Neuron (in vitro differentiated cells): Measurements from ENCODE around the gene CYP27B1.
"Not testable (repeated sequence)": the region's sequence is repeated elsewhere in the genome, so short reads cannot be mapped to it uniquely, and the experiment has no call there.

Source experiments
- H2AFZ ChIP-seq: one replicate; pipeline ENCODE4 v1.6.1; 2013; ENCODE audit warnings: low read depth, mild to moderate bottlenecking, inconsistent platforms, low read length, moderate library complexity
- H3K27me3 ChIP-seq: one replicate; pipeline ENCODE4 v1.6.1; 2013; ENCODE audit warnings: low read length; ENCODE audit not compliant: insufficient read depth
- H3K36me3 ChIP-seq: one replicate; pipeline ENCODE4 v1.6.1; 2013; ENCODE audit warnings: low read length; ENCODE audit not compliant: insufficient read depth
- H3K4me1 ChIP-seq: one replicate; pipeline ENCODE4 v1.6.1; 2013; ENCODE audit warnings: low read length; ENCODE audit not compliant: insufficient read depth
- H3K4me3 ChIP-seq: 2 replicates; pipeline ENCODE4 v1.5.1; 2013; ENCODE audit warnings: mild to moderate bottlenecking, low read length, moderate library complexity
- H3K9me3 ChIP-seq: one replicate; pipeline ENCODE4 v1.6.1; 2013; ENCODE audit warnings: low read length

The CYP27B1 gene

GRCh38 chr12:57719777-57720605, 46.9 kb downstream of the CYP27B1 start:
- Histone ChIP-seq H3K36me3 (peaks cover 57% of the 10 kb centered on the region), H3K4me3 (no peak overlapping the region), H3K9me3 (no peaks in the 10 kb centered on the region), H2AFZ (no peak overlapping the region), H3K27me3 (no peaks in the 10 kb centered on the region), H3K4me1 (no peaks in the 10 kb centered on the region)

DNA sequence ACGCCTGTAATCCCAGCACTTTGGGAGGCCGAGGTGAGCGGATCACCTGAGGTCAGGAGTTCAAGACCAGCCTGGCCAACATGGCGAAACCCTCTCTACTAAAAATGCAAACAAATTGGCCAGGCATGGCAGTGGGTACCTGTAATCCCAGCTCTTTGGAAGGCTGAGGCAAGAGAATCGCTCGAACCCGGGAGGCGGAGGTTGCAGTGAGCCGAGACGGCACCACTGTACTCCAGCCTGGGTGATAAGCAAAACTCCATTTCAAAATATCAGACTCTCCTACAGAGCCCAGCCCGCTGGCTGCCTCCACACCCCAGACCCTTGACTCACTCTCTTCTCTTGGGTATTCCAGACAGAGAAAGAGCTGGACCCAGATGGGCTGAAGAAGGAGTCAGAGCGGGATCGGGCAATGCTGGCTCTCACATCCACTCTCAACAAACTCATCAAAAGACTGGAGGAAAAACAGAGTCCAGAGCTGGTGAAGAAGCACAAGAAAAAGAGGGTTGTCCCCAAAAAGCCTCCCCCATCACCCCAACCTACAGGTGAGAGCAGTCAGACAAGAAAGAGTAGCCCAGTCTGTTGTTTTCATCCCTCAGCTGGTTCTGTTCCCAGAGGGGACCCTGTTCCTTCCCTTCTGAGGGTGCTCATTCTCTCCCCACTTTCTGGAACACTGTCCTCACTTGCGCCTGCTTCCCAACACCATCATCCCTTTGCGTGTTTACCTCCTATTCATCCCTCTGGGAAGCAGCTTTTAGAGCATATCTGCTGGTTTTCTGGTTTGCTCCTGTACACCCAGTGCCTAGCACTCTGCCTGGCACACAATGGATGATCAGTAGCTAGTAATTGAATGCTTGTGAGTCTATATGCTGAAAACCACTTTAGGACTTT, 48.0 kb downstream of the CYP27B1 start:
- no peak overlapping the region for H3K4me3 ChIP-seq
- H3K9me3 ChIP-seq = no peaks in the 10 kb centered on the region
- peaks cover 57% of the 10 kb centered on the region for H3K36me3 ChIP-seq
- H3K27me3 ChIP-seq = no peaks in the 10 kb centered on the region
- H2AFZ ChIP-seq = no peak overlapping the region
- no peaks in the 10 kb centered on the region for H3K4me1 ChIP-seq

DNA sequence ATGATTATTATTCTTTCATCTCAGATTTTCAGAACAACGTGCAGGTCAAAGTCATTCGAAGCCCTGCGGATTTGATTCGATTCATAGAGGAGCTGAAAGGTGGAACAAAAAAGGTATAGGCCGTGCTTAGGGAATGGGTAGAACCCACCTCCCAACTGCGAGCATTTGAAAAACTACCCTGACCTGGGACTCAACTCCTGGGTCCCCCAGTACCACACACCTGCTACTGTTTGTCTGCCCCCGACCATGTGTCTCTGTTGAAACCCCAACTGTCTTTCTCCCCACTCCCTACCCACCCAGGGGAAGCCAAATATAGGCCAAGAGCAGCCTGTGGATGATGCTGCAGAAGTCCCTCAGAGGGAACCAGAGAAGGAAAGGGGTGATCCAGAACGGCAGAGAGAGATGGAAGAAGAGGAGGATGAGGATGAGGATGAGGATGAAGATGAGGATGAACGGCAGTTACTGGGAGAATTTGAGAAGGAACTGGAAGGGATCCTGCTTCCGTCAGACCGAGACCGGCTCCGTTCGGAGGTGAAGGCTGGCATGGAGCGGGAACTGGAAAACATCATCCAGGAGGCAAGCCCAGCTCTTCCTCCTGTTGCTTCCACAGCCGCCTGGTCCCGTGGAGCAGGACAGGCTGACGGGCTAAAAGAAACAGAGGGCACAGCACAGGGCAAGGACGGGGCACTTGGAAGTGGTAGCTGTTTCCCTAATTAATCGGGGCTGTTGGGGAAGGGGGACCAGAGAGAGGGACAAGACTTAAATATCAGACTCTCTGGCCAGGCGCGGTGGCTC, 48.8 kb downstream of the CYP27B1 start:
- Histone ChIP-seq H3K36me3 (peaks cover 57% of the 10 kb centered on the region), H3K4me1 (no peaks in the 10 kb centered on the region), H3K4me3 (no peak overlapping the region), H2AFZ (no peak overlapping the region), H3K27me3 (no peaks in the 10 kb centered on the region), H3K9me3 (no peaks in the 10 kb centered on the region)

GRCh38 chr12:57717131-57717530, 49.7 kb downstream of the CYP27B1 start:
- Histone ChIP-seq H3K4me3 (no peak overlapping the region), H3K4me1 (no peaks in the 10 kb centered on the region), H3K9me3 (no peaks in the 10 kb centered on the region), H3K36me3 (peaks cover 57% of the 10 kb centered on the region), H2AFZ (no peak overlapping the region), H3K27me3 (no peaks in the 10 kb centered on the region)

DNA sequence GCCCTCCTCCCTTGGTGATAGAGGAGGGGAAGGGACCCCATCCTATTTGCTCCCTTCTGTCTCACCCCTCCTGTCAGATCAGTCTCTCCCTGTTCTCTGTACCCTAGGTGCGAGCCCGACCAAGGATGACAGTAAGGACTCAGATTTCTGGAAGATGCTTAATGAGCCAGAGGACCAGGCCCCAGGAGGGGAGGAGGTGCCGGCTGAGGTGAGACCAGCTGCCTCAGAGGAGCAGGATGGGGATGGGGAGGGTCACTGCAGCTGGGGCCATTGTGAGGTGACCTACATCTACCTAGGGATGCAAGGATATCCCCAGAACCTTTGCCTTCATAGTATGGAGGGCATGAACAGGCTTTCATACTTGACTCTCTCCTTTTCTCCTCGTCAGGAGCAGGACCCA, 50.6 kb downstream of the CYP27B1 start:
- Histone ChIP-seq H3K4me1 (no peaks in the 10 kb centered on the region), H3K4me3 (no peak overlapping the region), H3K27me3 (no peaks in the 10 kb centered on the region), H3K9me3 (peaks cover 2% of the 10 kb centered on the region), H3K36me3 (peaks cover 57% of the 10 kb centered on the region), H2AFZ (no peak overlapping the region)

GRCh38 chr12:57715786-57716185, 51.1 kb downstream of the CYP27B1 start:
- Histone ChIP-seq H3K4me3 (no peak overlapping the region), H3K9me3 (peaks cover 2% of the 10 kb centered on the region), H3K36me3 (peaks cover 54% of the 10 kb centered on the region), H3K4me1 (no peaks in the 10 kb centered on the region), H3K27me3 (no peaks in the 10 kb centered on the region), H2AFZ (no peak overlapping the region)

DNA sequence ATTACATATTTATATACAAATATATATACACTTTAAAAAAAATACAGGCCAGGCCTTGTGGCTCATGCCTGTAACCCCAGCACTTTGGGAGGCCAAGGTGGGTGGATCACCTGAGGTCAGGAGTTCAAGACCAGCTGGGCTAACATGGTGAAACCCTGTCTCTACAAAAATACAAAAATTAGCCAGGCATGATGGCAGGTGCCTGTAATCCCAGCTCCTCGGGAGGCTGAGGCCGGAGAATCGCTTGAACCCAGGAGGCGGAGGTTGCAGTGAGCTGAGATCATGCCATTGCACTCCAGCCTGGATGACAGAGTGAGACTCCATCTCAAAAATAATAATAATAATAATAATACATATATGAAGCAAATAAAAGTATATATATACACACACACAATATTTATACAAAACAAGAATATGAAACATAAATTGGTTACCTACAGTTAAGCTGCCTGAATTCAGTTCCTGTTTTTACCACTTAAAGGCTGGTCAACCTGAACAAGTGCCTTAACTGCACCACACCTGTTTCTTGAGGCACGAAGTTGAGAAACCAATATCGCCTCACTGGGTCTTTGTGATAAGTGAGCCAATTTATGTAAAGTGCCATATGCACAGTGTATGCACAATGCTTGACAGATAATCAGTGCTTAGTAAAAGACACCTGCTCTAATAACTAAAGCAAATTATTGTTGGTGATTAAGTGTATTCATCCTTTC, 51.7 kb downstream of the CYP27B1 start:
- H3K36me3 ChIP-seq = peaks cover 48% of the 10 kb centered on the region
- H2AFZ ChIP-seq, H3K4me1 ChIP-seq, H3K4me3 ChIP-seq, H3K9me3 ChIP-seq, H3K27me3 ChIP-seq: not testable (repeated sequence)

- Histone ChIP-seq H3K9me3 (peaks cover 2% of the 10 kb centered on the region), H3K4me3 (no peak overlapping the region), H3K36me3 (peaks cover 34% of the 10 kb centered on the region)
Observed at GRCh38 chr12:57713209-57713608, 53.7 kb downstream of the CYP27B1 start.

DNA sequence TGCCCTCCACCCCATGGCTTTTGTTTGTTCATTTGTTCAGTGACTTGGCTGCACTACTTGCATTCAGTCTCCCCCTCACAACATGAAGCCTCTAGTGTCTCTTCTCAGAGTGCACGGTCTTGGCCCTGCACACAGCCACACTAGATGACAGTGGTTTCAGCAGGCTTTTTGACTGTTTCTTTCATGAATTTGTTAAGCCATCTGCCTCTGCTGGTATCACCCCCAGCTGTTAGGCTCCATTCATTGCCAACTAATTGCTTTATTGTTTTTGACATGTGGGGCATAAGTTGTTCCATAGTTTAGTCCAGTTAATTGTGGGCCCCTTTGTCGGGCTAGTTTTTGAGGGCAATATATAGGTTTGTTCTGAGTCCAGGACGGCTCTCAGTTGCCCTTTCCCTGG, 54.2 kb downstream of the CYP27B1 start:
- H3K4me1 ChIP-seq = no peaks in the 10 kb centered on the region
- no peak overlapping the region for H2AFZ ChIP-seq
- H3K9me3 ChIP-seq = peaks cover 2% of the 10 kb centered on the region
- no peaks in the 10 kb centered on the region for H3K27me3 ChIP-seq
- peaks cover 29% of the 10 kb centered on the region for H3K36me3 ChIP-seq
- no peak overlapping the region for H3K4me3 ChIP-seq

More at GRCh38 chr12:57713209-57713608, 53.7 kb downstream of the CYP27B1 start:
- Histone ChIP-seq H3K27me3 (no peaks in the 10 kb centered on the region), H2AFZ (no peak overlapping the region), H3K4me1 (no peaks in the 10 kb centered on the region)
